Upper lobe of left lung (tissue), 4 donors: ENCODE results near the gene CEP295NL.

ENCODE experiments used
- EP300 ChIP-seq, 4 donors: sonication (generic); formaldehyde crosslinking; IDR thresholded peaks; one replicate each; pipeline ENCODE4 v1.5.1; 2017; ENCODE audit warnings: antibody characterized with exemption in 4 of 4, control low read depth in 2 of 4
- TF ChIP-seq, protein P1 (sequence below), 6 experiments: fragments of 450-650 bp in 4 of 6; fragments of 200-600 bp in 2 of 6; sonication (generic) in 2 of 6; IDR thresholded peaks; one replicate each; pipeline ENCODE4 v1.5.1; 2016 to 2019; ENCODE audit warnings: antibody characterized with exemption in 6 of 6

DNA sequence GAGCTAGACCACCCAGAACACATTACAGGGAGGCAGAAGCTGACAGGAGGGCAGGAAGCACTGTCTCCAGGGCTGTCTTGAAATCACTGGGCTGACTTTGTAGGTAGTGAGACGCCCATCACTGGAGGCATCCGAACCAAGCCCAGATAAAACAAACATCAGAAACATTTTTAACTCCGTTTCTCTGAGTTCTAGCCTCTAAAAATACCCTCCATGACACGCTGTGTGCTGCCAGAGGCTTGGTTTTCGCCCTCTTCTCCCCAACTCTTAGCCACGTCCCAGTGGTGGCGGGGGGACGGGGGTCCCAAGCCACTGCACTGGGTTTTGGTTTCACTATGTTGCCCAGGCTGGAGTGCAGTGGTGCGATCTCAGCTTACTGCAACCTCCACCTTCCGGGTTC, 1.2 kb downstream of the CEP295NL start:
- TF ChIP-seq, protein P1, sequence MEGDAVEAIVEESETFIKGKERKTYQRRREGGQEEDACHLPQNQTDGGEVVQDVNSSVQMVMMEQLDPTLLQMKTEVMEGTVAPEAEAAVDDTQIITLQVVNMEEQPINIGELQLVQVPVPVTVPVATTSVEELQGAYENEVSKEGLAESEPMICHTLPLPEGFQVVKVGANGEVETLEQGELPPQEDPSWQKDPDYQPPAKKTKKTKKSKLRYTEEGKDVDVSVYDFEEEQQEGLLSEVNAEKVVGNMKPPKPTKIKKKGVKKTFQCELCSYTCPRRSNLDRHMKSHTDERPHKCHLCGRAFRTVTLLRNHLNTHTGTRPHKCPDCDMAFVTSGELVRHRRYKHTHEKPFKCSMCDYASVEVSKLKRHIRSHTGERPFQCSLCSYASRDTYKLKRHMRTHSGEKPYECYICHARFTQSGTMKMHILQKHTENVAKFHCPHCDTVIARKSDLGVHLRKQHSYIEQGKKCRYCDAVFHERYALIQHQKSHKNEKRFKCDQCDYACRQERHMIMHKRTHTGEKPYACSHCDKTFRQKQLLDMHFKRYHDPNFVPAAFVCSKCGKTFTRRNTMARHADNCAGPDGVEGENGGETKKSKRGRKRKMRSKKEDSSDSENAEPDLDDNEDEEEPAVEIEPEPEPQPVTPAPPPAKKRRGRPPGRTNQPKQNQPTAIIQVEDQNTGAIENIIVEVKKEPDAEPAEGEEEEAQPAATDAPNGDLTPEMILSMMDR (IDR thresholded peaks at IDR 0.05): no peak
- no peak for TF ChIP-seq EP300 (IDR thresholded peaks at IDR 0.05)
